Mesothelial cell of epicardium (in vitro differentiated cells): Measurements from ENCODE around the gene RRP1. TPM values are rescaled to one million over a fixed set of nuclear protein-coding genes. Genes with fewer than 3 reads are reported as not detected.

Experiments
- DNase-seq, 2 experiments: peaks; one replicate each; pipeline ENCODE4 v3.0.0; 2021; ENCODE audit warnings: low spot score in 2 of 2; ENCODE audit not compliant: unreplicated experiment in 2 of 2
- H3K27ac Mint-ChIP-seq: 2 replicates; pipeline ENCODE4 v1.8.0; 2021; ENCODE audit warnings: mixed read lengths
- H3K27me3 Mint-ChIP-seq: 2 replicates; pipeline ENCODE4 v1.8.0; 2021; ENCODE audit warnings: low read depth, mixed read lengths
- H3K36me3 Mint-ChIP-seq: 2 replicates; pipeline ENCODE4 v1.8.0; 2021; ENCODE audit warnings: mixed read lengths
- H3K4me1 Mint-ChIP-seq: 2 replicates; pipeline ENCODE4 v1.8.0; 2021; ENCODE audit warnings: mixed read lengths
- H3K4me3 Mint-ChIP-seq: 2 replicates; pipeline ENCODE4 v1.8.0; 2021; ENCODE audit warnings: mild to moderate bottlenecking, moderate library complexity, mixed read lengths
- H3K9me3 Mint-ChIP-seq: 2 replicates; pipeline ENCODE4 v1.8.0; 2021; ENCODE audit warnings: mixed read lengths
- CTCF ChIP-seq: fragments of 200-600 bp; sonication (generic); IDR thresholded peaks from one replicate; pipeline ENCODE4 v1.5.0; 2021; ENCODE audit warnings: antibody characterized with exemption; ENCODE audit not compliant: unreplicated experiment
- total RNA-seq: library from RNA; stranded (reverse); gene quantifications from 3 replicates; pipeline ENCODE4 v1.2.1, GENCODE V29; 2021

RRP1 gene
- total RNA-seq, 1 donor from 2014 or later, result 44.5 TPM

DNA sequence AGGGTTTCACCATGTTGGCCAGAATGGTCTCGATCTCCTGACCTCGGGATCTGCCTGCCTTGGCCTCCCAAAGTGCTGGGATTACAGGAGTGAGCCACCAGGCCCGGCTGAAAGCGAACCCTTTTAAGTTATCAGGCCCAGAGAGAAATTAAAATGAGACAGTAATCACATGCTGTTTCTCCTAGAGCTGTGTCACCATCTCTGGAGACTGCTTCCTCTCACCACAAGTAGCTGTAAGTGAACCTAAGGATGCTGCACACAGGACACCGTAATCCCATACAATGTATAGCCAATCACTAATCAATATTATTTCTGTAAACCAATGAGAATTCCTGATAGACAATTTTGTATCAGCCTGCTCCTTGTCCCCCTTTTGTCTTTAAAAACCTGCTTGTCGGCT lies 7.5 kb upstream of the RRP1 start:
- DNase-seq, result no peak
- H3K9me3 Mint-ChIP-seq, result no peaks in the 10 kb centered on the region
- TF ChIP-seq CTCF, result no peak
- H3K27me3 Mint-ChIP-seq, result no peaks in the 10 kb centered on the region
- no peak overlapping the region for H3K27ac Mint-ChIP-seq
- H3K4me3 Mint-ChIP-seq, result no peak overlapping the region
- peaks cover 3% of the 10 kb centered on the region for H3K4me1 Mint-ChIP-seq
- no peaks in the 10 kb centered on the region for H3K36me3 Mint-ChIP-seq

GRCh38 chr21:43782431-43783097 lies 6.8 kb upstream of the RRP1 start:
- no peaks in the 10 kb centered on the region for H3K9me3 Mint-ChIP-seq
- H3K27ac Mint-ChIP-seq, result no peak overlapping the region

DNA sequence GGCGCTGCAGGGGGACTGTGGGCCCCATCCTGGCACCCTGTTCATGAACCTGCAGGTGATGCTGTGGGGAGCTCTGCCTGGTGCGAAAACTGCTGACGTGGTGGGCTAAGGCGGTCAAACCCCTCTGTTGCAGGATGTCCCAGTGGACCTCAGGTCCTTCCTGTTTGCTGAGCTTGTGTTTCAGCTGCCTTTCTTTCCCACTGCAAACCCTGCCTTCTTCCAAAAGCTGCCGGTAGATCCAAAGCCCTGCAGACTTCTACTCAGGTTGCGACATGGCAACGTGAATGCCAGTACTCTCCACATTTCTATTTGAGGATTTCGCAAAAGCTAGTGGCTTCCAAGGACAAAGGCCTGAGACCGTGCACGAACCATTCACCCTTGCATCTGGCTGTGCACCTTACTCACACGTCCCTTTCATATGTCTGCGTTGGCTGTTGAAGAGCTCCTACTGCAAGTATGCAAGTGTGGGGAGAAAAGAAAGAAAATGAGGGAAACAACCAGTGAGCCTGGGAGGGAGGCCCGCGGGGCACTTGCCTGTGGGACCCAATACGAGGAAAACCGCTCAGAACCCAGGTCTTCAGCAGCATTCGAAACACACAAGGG lies 6.2 kb upstream of the RRP1 start:
- no peak for TF ChIP-seq CTCF
- H3K4me1 Mint-ChIP-seq, result peaks cover 3% of the 10 kb centered on the region
- H3K27ac Mint-ChIP-seq, result no peak overlapping the region
- no peaks in the 10 kb centered on the region for H3K9me3 Mint-ChIP-seq
- no peaks in the 10 kb centered on the region for H3K27me3 Mint-ChIP-seq
- H3K4me3 Mint-ChIP-seq, result no peak overlapping the region
- no peaks in the 10 kb centered on the region for H3K36me3 Mint-ChIP-seq
- DNase-seq, result no peak

More at GRCh38 chr21:43782431-43783097, 6.8 kb upstream of the RRP1 start:
- peaks cover 3% of the 10 kb centered on the region for H3K4me1 Mint-ChIP-seq
- DNase-seq, result no peak
- no peak for TF ChIP-seq CTCF
- no peaks in the 10 kb centered on the region for H3K27me3 Mint-ChIP-seq
- no peaks in the 10 kb centered on the region for H3K36me3 Mint-ChIP-seq
- no peak overlapping the region for H3K4me3 Mint-ChIP-seq

GRCh38 chr21:43785134-43785533 lies 4.2 kb upstream of the RRP1 start:
- no peak for DNase-seq
- Mint-ChIP-seq H3K27me3 (no peaks in the 10 kb centered on the region), H3K36me3 (no peaks in the 10 kb centered on the region), H3K9me3 (no peaks in the 10 kb centered on the region), H3K4me1 (peaks cover 4% of the 10 kb centered on the region), H3K27ac (no peak overlapping the region), H3K4me3 (no peak overlapping the region)
- no peak for TF ChIP-seq CTCF

DNA sequence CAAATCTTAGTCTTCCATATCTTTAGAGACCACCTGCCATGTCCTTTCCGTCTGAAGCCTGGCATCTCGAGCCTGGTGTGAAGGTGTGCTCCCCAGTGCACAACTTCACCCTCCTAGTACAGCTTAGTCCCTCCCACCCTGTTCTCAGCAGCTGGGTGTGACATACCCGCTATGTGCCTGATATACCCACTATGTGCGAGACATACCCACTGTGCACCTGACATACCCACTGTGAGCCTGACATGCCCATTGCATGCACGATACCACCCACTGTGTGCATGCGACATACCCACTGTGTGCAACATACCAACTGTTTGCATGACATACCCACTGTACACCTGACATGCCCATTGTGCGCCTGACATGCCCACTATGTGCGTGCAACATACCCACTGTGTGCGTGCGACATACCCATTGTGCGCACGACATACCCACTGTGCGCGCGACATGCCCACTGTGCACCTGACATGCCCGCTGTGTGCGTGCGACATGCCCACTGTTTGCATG lies 3.0 kb upstream of the RRP1 start:
- H3K27ac Mint-ChIP-seq, result no peak overlapping the region
- H3K27me3 Mint-ChIP-seq, result no peaks in the 10 kb centered on the region
- H3K4me1 Mint-ChIP-seq, result peaks cover 10% of the 10 kb centered on the region
- H3K36me3 Mint-ChIP-seq, result peaks cover 2% of the 10 kb centered on the region
- no peaks in the 10 kb centered on the region for H3K9me3 Mint-ChIP-seq
- no peak overlapping the region for H3K4me3 Mint-ChIP-seq
- DNase-seq, result no peak
- no peak for TF ChIP-seq CTCF
